ENCODE results near the gene SCO2. TPM values are rescaled to one million over a fixed set of nuclear protein-coding genes. Genes with fewer than 3 reads are reported as not detected.

SCO2 gene
- total RNA-seq, 1 donor from 2014 or later, result 1.8 TPM

DNA sequence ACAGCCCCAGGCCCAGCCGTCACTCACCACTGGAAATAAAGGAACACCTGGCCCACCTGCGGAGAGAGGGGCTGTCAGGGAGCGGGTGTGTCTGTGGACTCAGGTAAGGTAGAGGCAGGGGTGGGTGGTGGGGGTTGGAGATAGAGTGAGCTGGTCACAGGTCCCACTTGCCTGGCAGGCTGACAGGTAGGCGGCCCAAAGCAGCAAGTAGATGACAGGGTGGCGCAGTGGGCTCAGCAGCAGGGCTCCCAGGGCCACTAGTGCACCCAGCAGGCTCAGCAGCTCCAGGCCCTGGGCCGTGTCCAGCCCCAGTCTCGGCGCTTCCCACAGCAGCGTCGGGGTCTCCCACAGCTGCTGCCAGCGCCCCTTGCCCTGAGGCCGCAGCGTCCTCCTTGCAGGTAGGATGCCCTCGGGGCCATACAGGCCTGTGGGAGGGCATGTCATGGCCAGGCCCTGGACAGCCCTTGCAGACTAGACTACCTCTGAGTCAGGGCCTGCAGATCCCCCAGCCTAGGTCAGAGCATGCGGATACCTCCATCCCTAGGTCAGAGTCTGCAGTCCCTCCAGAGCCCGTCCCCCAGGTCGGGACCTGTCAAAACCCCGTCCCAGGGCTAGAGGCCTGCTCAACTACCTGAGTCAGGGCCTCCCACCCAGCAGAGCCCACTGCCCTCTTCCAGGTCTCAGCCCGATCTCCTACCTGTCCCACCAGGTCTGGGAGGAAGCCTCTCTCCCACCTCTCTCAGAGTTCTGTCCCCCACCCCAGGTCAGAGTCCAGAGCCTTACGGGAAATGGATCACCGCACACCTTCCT lies 18.6 kb downstream of the SCO2 start:
- peak overlapping the region; percentile 93 for H2AFZ ChIP-seq (ENCODE audit: low read depth, low read length)
- H3K36me3 ChIP-seq (ENCODE audit: insufficient read depth, low read length), result peaks cover 4% of the 10 kb centered on the region
- peak overlapping the region; percentile 98 for H3K9ac ChIP-seq (ENCODE audit: low read length)
- H3K27me3 ChIP-seq (ENCODE audit: insufficient read depth, low read length), result no peaks in the 10 kb centered on the region
- H4K20me1 ChIP-seq (ENCODE audit: insufficient read depth, low read length), result peaks cover 26% of the 10 kb centered on the region
- peak overlapping the region; percentile 95 for H3K4me3 ChIP-seq (ENCODE audit: insufficient read depth, low read depth, low read length)
- Mint-ChIP-seq H3K9me3 (ENCODE audit: unreplicated experiment) (no peaks in the 10 kb centered on the region), H3K4me1 (ENCODE audit: low read depth, unreplicated experiment) (peaks cover 2% of the 10 kb centered on the region), H3K36me3 (ENCODE audit: low read depth, unreplicated experiment) (no peaks in the 10 kb centered on the region), H3K4me3 (ENCODE audit: unreplicated experiment) (peak overlapping the region; percentile 97), H3K27me3 (ENCODE audit: low read depth, unreplicated experiment) (no peaks in the 10 kb centered on the region), H3K27ac (ENCODE audit: unreplicated experiment) (peak overlapping the region; percentile 84)
- DNase-seq (ENCODE audit: low read depth) (no peak), FAIRE-seq (no peak)
- TF ChIP-seq CTCF (IDR thresholded peaks at IDR 0.05; ENCODE audit: insufficient read depth, low read depth, low read length) (no peak), EZH2 (IDR thresholded peaks at IDR 0.05; ENCODE audit: insufficient read depth, low read length) (no peak)
- H3K9me3 ChIP-seq (ENCODE audit: insufficient read depth, low read depth, low read length), result no peaks in the 10 kb centered on the region
- peaks cover 52% of the 10 kb centered on the region for H3K79me2 ChIP-seq (ENCODE audit: insufficient read depth, low read length)
- peak overlapping the region; percentile 83 for H3K27ac ChIP-seq (ENCODE audit: low read depth, low read length)
- H3K4me1 ChIP-seq (ENCODE audit: insufficient read depth, low read length), result peaks cover 14% of the 10 kb centered on the region
- H3K4me2 ChIP-seq (ENCODE audit: low read length), result peak overlapping the region; percentile 99

- Mint-ChIP-seq H3K4me1 (ENCODE audit: low read depth, unreplicated experiment) (peaks cover 2% of the 10 kb centered on the region), H3K27ac (ENCODE audit: unreplicated experiment) (no peak overlapping the region), H3K4me3 (ENCODE audit: unreplicated experiment) (peak overlapping the region; percentile 97), H3K9me3 (ENCODE audit: unreplicated experiment) (no peaks in the 10 kb centered on the region), H3K36me3 (ENCODE audit: low read depth, unreplicated experiment) (no peaks in the 10 kb centered on the region), H3K27me3 (ENCODE audit: low read depth, unreplicated experiment) (no peaks in the 10 kb centered on the region)
- H2AFZ ChIP-seq (ENCODE audit: low read depth, low read length), result no peak overlapping the region
- H3K36me3 ChIP-seq (ENCODE audit: insufficient read depth, low read length), result peaks cover 4% of the 10 kb centered on the region
- no peak for DNase-seq (ENCODE audit: low read depth)
- H3K4me3 ChIP-seq (ENCODE audit: insufficient read depth, low read depth, low read length), result no peak overlapping the region
- H3K4me1 ChIP-seq (ENCODE audit: insufficient read depth, low read length), result peaks cover 14% of the 10 kb centered on the region
- H4K20me1 ChIP-seq (ENCODE audit: insufficient read depth, low read length), result peaks cover 26% of the 10 kb centered on the region
- H3K9ac ChIP-seq (ENCODE audit: low read length), result peak overlapping the region; percentile 98
- no peak overlapping the region for H3K27ac ChIP-seq (ENCODE audit: low read depth, low read length)
- H3K27me3 ChIP-seq (ENCODE audit: insufficient read depth, low read length), result no peaks in the 10 kb centered on the region
- no peak for TF ChIP-seq CTCF (IDR thresholded peaks at IDR 0.05; ENCODE audit: insufficient read depth, low read depth, low read length)
- H3K9me3 ChIP-seq (ENCODE audit: insufficient read depth, low read depth, low read length), result no peaks in the 10 kb centered on the region
- no peak for FAIRE-seq
- peaks cover 52% of the 10 kb centered on the region for H3K79me2 ChIP-seq (ENCODE audit: insufficient read depth, low read length)
- H3K4me2 ChIP-seq (ENCODE audit: low read length), result peak overlapping the region; percentile 99
Measured at GRCh38 chr22:50505776-50506610, 19.4 kb downstream of the SCO2 start.
